Activated CD4-positive, alpha-beta memory T cell treated with anti-CD3 and anti-CD28 coated beads for 36 hours (primary cell): ENCODE data around the gene SAMD11. TPM values are rescaled to one million over a fixed set of nuclear protein-coding genes. Genes with fewer than 3 reads are reported as not detected.
"Not testable (repeated sequence)": the region's sequence is repeated elsewhere in the genome, so short reads cannot be mapped to it uniquely, and the experiment has no call there.

Experiments used
- CTCF ChIA-PET: fragments of 350-600 bp; sonication (Branson Sonifier 250); formaldehyde crosslinking; loops from one replicate; lab custom pipeline; 2021; ENCODE audit warnings: antibody characterized with exemption, inconsistent platforms; lab: Charles Lee
- POLR2A ChIA-PET: fragments of 350-600 bp; sonication (Branson Sonifier 250); formaldehyde crosslinking; loops from one replicate; lab custom pipeline; 2021; ENCODE audit warnings: antibody characterized with exemption; lab: Charles Lee
- DNase-seq: peaks from one replicate; pipeline ENCODE4 v3.0.0-alpha.2; 2020
- H3K27ac Mint-ChIP-seq: one replicate; pipeline ENCODE4 v1.8.0; 2021; ENCODE audit warnings: mixed read lengths
- H3K27me3 Mint-ChIP-seq: one replicate; pipeline ENCODE4 v1.8.0; 2021; ENCODE audit warnings: mixed read lengths
- H3K36me3 Mint-ChIP-seq: one replicate; pipeline ENCODE4 v1.8.0; 2021; ENCODE audit warnings: mixed read lengths
- H3K4me1 Mint-ChIP-seq: one replicate; pipeline ENCODE4 v1.8.0; 2021; ENCODE audit warnings: low read depth, mixed read lengths
- H3K4me3 Mint-ChIP-seq: one replicate; pipeline ENCODE4 v1.8.0; 2021; ENCODE audit warnings: mild to moderate bottlenecking, mixed read lengths
- H3K9me3 Mint-ChIP-seq: one replicate; pipeline ENCODE4 v1.8.0; 2021; ENCODE audit warnings: mixed read lengths
- intact Hi-C: fragments of 100-400 bp; cut with micrococcal nuclease; formaldehyde crosslinking; loops from one replicate; pipeline ENCODE4 v1.15.1; 2023
- total RNA-seq, 2 experiments: library from RNA; stranded (reverse); gene quantifications; one replicate each; pipeline ENCODE4 v1.2.3, GENCODE V29; 2021

SAMD11 gene
- total RNA-seq, 2 experiments from 2014 or later: not detected

- Mint-ChIP-seq H3K4me3 (no peak overlapping the region), H3K27ac (no peak overlapping the region), H3K9me3 (no peaks in the 10 kb centered on the region), H3K4me1 (peaks cover 8% of the 10 kb centered on the region), H3K27me3 (peaks cover 12% of the 10 kb centered on the region), H3K36me3 (no peaks in the 10 kb centered on the region)
- ChIA-PET CTCF (interaction anchor here (1.4 to 1.8 kb wide), 3 partner anchors 9 to 71 kb away, joined by 4 to 13 read pairs (median 6); no protein-coding TSS in a partner anchor), POLR2A (no interaction called here)
- intact Hi-C loops: no loop called here
- no peak for DNase-seq
These were observed 51.1 kb downstream of the SAMD11 start for GRCh38 chr1:974687-975328.

GRCh38 chr1:975365-975764 lies 51.6 kb downstream of the SAMD11 start:
- POLR2A ChIA-PET: no interaction called here
- DNase-seq: no peak
- H3K4me3 Mint-ChIP-seq: no peak overlapping the region
- peaks cover 12% of the 10 kb centered on the region for H3K27me3 Mint-ChIP-seq
- H3K4me1 Mint-ChIP-seq: peaks cover 8% of the 10 kb centered on the region
- H3K27ac Mint-ChIP-seq: no peak overlapping the region
- H3K36me3 Mint-ChIP-seq: no peaks in the 10 kb centered on the region
- H3K9me3 Mint-ChIP-seq: no peaks in the 10 kb centered on the region
- CTCF ChIA-PET: interaction anchor here (1.3 to 1.8 kb wide), 4 partner anchors 8 to 106 kb away, joined by 4 to 13 read pairs (median 8); partner anchors contain the start of gene PLEKHN1
- intact Hi-C loops: no loop called here

GRCh38 chr1:975896-976683 lies 52.4 kb downstream of the SAMD11 start:
- Mint-ChIP-seq H3K4me3 (no peak overlapping the region), H3K36me3 (no peaks in the 10 kb centered on the region), H3K9me3 (no peaks in the 10 kb centered on the region), H3K4me1 (peaks cover 8% of the 10 kb centered on the region), H3K27me3 (peaks cover 12% of the 10 kb centered on the region), H3K27ac (no peak overlapping the region)
- DNase-seq: peak; percentile 82
- ChIA-PET POLR2A (no interaction called here), CTCF (interaction anchor here (0.9 to 1.8 kb wide), 8 partner anchors 9 to 106 kb away, joined by 3 to 13 read pairs (median 5); partner anchors contain the start of genes KLHL17 and PLEKHN1)
- intact Hi-C loops: loop anchor here (2.0 kb wide), 1 partner anchor 71 kb away; no protein-coding TSS in a partner anchor

GRCh38 chr1:976791-977190 lies 53.1 kb downstream of the SAMD11 start:
- H3K27me3 Mint-ChIP-seq: peaks cover 12% of the 10 kb centered on the region
- H3K36me3 Mint-ChIP-seq, H3K4me1 Mint-ChIP-seq, H3K9me3 Mint-ChIP-seq, H3K4me3 Mint-ChIP-seq, DNase-seq, POLR2A ChIA-PET, H3K27ac Mint-ChIP-seq: not testable (repeated sequence)
- CTCF ChIA-PET: interaction anchor here (0.9 to 1.8 kb wide), 7 partner anchors 8 to 107 kb away, joined by 3 to 13 read pairs (median 5); partner anchors contain the start of genes KLHL17 and PLEKHN1
- intact Hi-C loops: loop anchor here (2.0 kb wide), 1 partner anchor 72 kb away; no protein-coding TSS in a partner anchor

GRCh38 chr1:978069-978834 lies 54.5 kb downstream of the SAMD11 start:
- CTCF ChIA-PET: no interaction called here
- POLR2A ChIA-PET: no interaction called here
- intact Hi-C loops: no loop called here
- DNase-seq: no peak
- no peaks in the 10 kb centered on the region for H3K9me3 Mint-ChIP-seq
- no peaks in the 10 kb centered on the region for H3K36me3 Mint-ChIP-seq
- peaks cover 19% of the 10 kb centered on the region for H3K27me3 Mint-ChIP-seq
- no peak overlapping the region for H3K27ac Mint-ChIP-seq
- peaks cover 8% of the 10 kb centered on the region for H3K4me1 Mint-ChIP-seq
- no peak overlapping the region for H3K4me3 Mint-ChIP-seq

- H3K4me1 Mint-ChIP-seq: peaks cover 8% of the 10 kb centered on the region
- H3K27ac Mint-ChIP-seq: no peak overlapping the region
- ChIA-PET POLR2A (no interaction called here), CTCF (no interaction called here)
- no peak for DNase-seq
- H3K36me3 Mint-ChIP-seq: no peaks in the 10 kb centered on the region
- H3K9me3 Mint-ChIP-seq: no peaks in the 10 kb centered on the region
- no peak overlapping the region for H3K4me3 Mint-ChIP-seq
- intact Hi-C loops: no loop called here
- H3K27me3 Mint-ChIP-seq: peaks cover 20% of the 10 kb centered on the region
These were observed 55.4 kb downstream of the SAMD11 start for GRCh38 chr1:978835-979743.

- intact Hi-C loops: no loop called here
- H3K4me3 Mint-ChIP-seq: no peak overlapping the region
These were observed 56.0 kb downstream of the SAMD11 start for GRCh38 chr1:979744-980072.

GRCh38 chr1:980137-980571 lies 56.4 kb downstream of the SAMD11 start:
- ChIA-PET POLR2A (interaction anchor here (1.0 kb wide), 1 partner anchor 14 kb away, joined by 3 read pairs; no protein-coding TSS in a partner anchor), CTCF (interaction anchor here (0.9 to 5.0 kb wide), 3 partner anchors 9 to 84 kb away, joined by 3 to 55 read pairs (median 4); no protein-coding TSS in a partner anchor)
- Mint-ChIP-seq H3K4me1 (peaks cover 8% of the 10 kb centered on the region), H3K27me3 (peaks cover 20% of the 10 kb centered on the region), H3K9me3 (no peaks in the 10 kb centered on the region), H3K27ac (no peak overlapping the region), H3K4me3 (no peak overlapping the region), H3K36me3 (no peaks in the 10 kb centered on the region)
- DNase-seq: no peak
- intact Hi-C loops: no loop called here

More at GRCh38 chr1:979744-980072, 56.0 kb downstream of the SAMD11 start:
- H3K4me1 Mint-ChIP-seq: peaks cover 8% of the 10 kb centered on the region
- ChIA-PET POLR2A (interaction anchor here (1.0 kb wide), 1 partner anchor 15 kb away, joined by 3 read pairs; no protein-coding TSS in a partner anchor), CTCF (no interaction called here)
- DNase-seq: no peak
- peaks cover 20% of the 10 kb centered on the region for H3K27me3 Mint-ChIP-seq
- no peak overlapping the region for H3K27ac Mint-ChIP-seq
- H3K9me3 Mint-ChIP-seq: no peaks in the 10 kb centered on the region
- no peaks in the 10 kb centered on the region for H3K36me3 Mint-ChIP-seq

- Mint-ChIP-seq H3K27ac (no peak overlapping the region), H3K4me1 (peaks cover 4% of the 10 kb centered on the region)
These were observed 57.1 kb downstream of the SAMD11 start for GRCh38 chr1:980602-981395.

GRCh38 chr1:981491-981954 lies 57.8 kb downstream of the SAMD11 start:
- H3K36me3 Mint-ChIP-seq: no peaks in the 10 kb centered on the region
- ChIA-PET CTCF (interaction anchor here (1.3 to 5.0 kb wide), 3 partner anchors 20 to 309 kb away, joined by 3 to 55 read pairs (median 4); no protein-coding TSS in a partner anchor), POLR2A (no interaction called here)
- peaks cover 23% of the 10 kb centered on the region for H3K27me3 Mint-ChIP-seq
- DNase-seq: no peak
- peaks cover 3% of the 10 kb centered on the region for H3K4me1 Mint-ChIP-seq
- H3K27ac Mint-ChIP-seq: no peak overlapping the region
- intact Hi-C loops: no loop called here
- no peaks in the 10 kb centered on the region for H3K9me3 Mint-ChIP-seq
- no peak overlapping the region for H3K4me3 Mint-ChIP-seq

More at GRCh38 chr1:980602-981395, 57.1 kb downstream of the SAMD11 start:
- no peak overlapping the region for H3K4me3 Mint-ChIP-seq
- DNase-seq: no peak
- H3K36me3 Mint-ChIP-seq: no peaks in the 10 kb centered on the region
- peaks cover 22% of the 10 kb centered on the region for H3K27me3 Mint-ChIP-seq
- intact Hi-C loops: no loop called here
- ChIA-PET CTCF (interaction anchor here (0.9 to 5.0 kb wide), 3 partner anchors 9 to 83 kb away, joined by 3 to 55 read pairs (median 4); no protein-coding TSS in a partner anchor), POLR2A (interaction anchor here (1.0 kb wide), 1 partner anchor 14 kb away, joined by 3 read pairs; no protein-coding TSS in a partner anchor)
- no peaks in the 10 kb centered on the region for H3K9me3 Mint-ChIP-seq
